Inferior parietal cortex (tissue), 1 donor: ENCODE data around the gene LITAFD.
"Not testable (repeated sequence)": the region's sequence is repeated elsewhere in the genome, so short reads cannot be mapped to it uniquely, and the experiment has no call there.

Experiments used
- DNase-seq: peaks from one replicate; pipeline ENCODE4 v3.0.0-alpha.2; 2016; ENCODE audit errors: extremely low spot score

Gene LITAFD

GRCh38 chr16:8894736-8895334 lies 12.7 kb downstream of the LITAFD start:
- no peak for DNase-seq

- no peak for DNase-seq
These were observed 16.6 kb downstream of the LITAFD start for GRCh38 chr16:8898660-8899318.

- no peak for DNase-seq
These were observed 17.7 kb downstream of the LITAFD start for GRCh38 chr16:8899709-8900317.

GRCh38 chr16:8900343-8900742 lies 18.2 kb downstream of the LITAFD start:
- no peak for DNase-seq

- DNase-seq, result no peak
These were observed 19.2 kb downstream of the LITAFD start for GRCh38 chr16:8901320-8901861.

- DNase-seq, result no peak
These were observed 20.9 kb downstream of the LITAFD start for GRCh38 chr16:8903004-8903403.

GRCh38 chr16:8904018-8904430 lies 21.9 kb downstream of the LITAFD start:
- no peak for DNase-seq

- no peak for DNase-seq
These were observed 23.1 kb downstream of the LITAFD start for GRCh38 chr16:8905168-8905762.

GRCh38 chr16:8905795-8906591 lies 23.8 kb downstream of the LITAFD start:
- no peak for DNase-seq

GRCh38 chr16:8907096-8907495 lies 24.9 kb downstream of the LITAFD start:
- DNase-seq, result no peak

GRCh38 chr16:8908810-8909468 lies 26.8 kb downstream of the LITAFD start:
- DNase-seq, result no peak

- no peak for DNase-seq
These were observed 28.7 kb downstream of the LITAFD start for GRCh38 chr16:8910811-8911210.

GRCh38 chr16:8912793-8913192 lies 30.6 kb downstream of the LITAFD start:
- DNase-seq, result no peak

- DNase-seq, result no peak
These were observed 31.9 kb downstream of the LITAFD start for GRCh38 chr16:8914098-8914497.

- DNase-seq, result no peak
These were observed 33.7 kb downstream of the LITAFD start for GRCh38 chr16:8915722-8916301.

GRCh38 chr16:8916541-8917225 lies 34.5 kb downstream of the LITAFD start:
- DNase-seq, result no peak

- not testable (repeated sequence) for DNase-seq
These were observed 35.2 kb downstream of the LITAFD start for GRCh38 chr16:8917336-8917735.

GRCh38 chr16:8919089-8919933 lies 37.2 kb downstream of the LITAFD start:
- DNase-seq, result no peak

GRCh38 chr16:8919934-8920462 lies 37.8 kb downstream of the LITAFD start:
- DNase-seq, result no peak
